Smooth muscle cell (in vitro differentiated cells): ENCODE results near the gene SOD3. TPM values are rescaled to one million over a fixed set of nuclear protein-coding genes. Genes with fewer than 3 reads are reported as not detected.

Experiments
- DNase-seq: peaks from one replicate; lab custom pipeline; 2025; ENCODE audit not compliant: unreplicated experiment; lab: John Stamatoyannopoulos, UW
- H2AFZ ChIP-seq: fragments of 200-600 bp; sonication (generic); 2 replicates; pipeline ENCODE4 v1.6.0; 2016; ENCODE audit warnings: antibody characterized with exemption, low read depth, mild to moderate bottlenecking
- H3F3A ChIP-seq: fragments of 200-600 bp; sonication (generic); 2 replicates; pipeline ENCODE4 v1.6.0; 2017; ENCODE audit warnings: antibody characterized with exemption, low read depth
- H3K27ac ChIP-seq: fragments of 200-600 bp; sonication (generic); 2 replicates; pipeline ENCODE4 v1.5.1; 2016; ENCODE audit warnings: low read depth, mild to moderate bottlenecking
- H3K27me3 ChIP-seq: fragments of 200-600 bp; sonication (generic); 2 replicates; pipeline ENCODE4 v1.6.1; 2016; ENCODE audit warnings: low read depth, mild to moderate bottlenecking
- H3K36me3 ChIP-seq: fragments of 200-600 bp; sonication (generic); 2 replicates; pipeline ENCODE4 v1.5.1; 2016; ENCODE audit warnings: low read depth
- H3K4me1 ChIP-seq: fragments of 200-600 bp; sonication (generic); 2 replicates; pipeline ENCODE4 v1.5.1; 2016; ENCODE audit warnings: low read depth
- H3K4me2 ChIP-seq: fragments of 200-600 bp; sonication (generic); 2 replicates; pipeline ENCODE4 v1.6.0; 2016; ENCODE audit warnings: mild to moderate bottlenecking
- H3K4me3 ChIP-seq: fragments of 200-600 bp; sonication (generic); 2 replicates; pipeline ENCODE4 v1.5.1; 2016; ENCODE audit warnings: mild to moderate bottlenecking
- H3K79me2 ChIP-seq: fragments of 200-600 bp; sonication (generic); 2 replicates; pipeline ENCODE4 v1.6.0; 2016; ENCODE audit warnings: low read depth, mild to moderate bottlenecking
- H3K9ac ChIP-seq: fragments of 200-600 bp; sonication (generic); 2 replicates; pipeline ENCODE4 v1.6.0; 2016; ENCODE audit warnings: low read depth
- H3K9me3 ChIP-seq: fragments of 200-600 bp; sonication (generic); replicated peaks from 2 replicates; pipeline ENCODE4 v1.5.1; 2016; ENCODE audit warnings: low read depth
- H4K20me1 ChIP-seq: fragments of 200-600 bp; sonication (generic); 2 replicates; pipeline ENCODE4 v1.6.0; 2016; ENCODE audit warnings: low read depth
- whole genome bisulfite sequencing: methylation state at CpG from one replicate; pipeline ENCODE4 v1.1.7; 2016; ENCODE audit warnings: low lambda C conversion rate; 5-methylcytosine and 5-hydroxymethylcytosine counted together
- polyA plus RNA-seq: library from polyadenylated mRNA; unstranded; fragments of >200 nt; fragmentation: Nextera tagmentation; extraction: Ambion mirVana; gene quantifications from 2 replicates; pipeline ENCODE4 v1.2.1, GENCODE V29; 2016
- total RNA-seq: library from RNA; depleted of rRNA; stranded (reverse); fragments of >200 nt; gene quantifications from 2 replicates; pipeline ENCODE4 v1.2.3, GENCODE V29; 2014
- TF ChIP-seq, protein P1 (sequence below): fragments of 200-600 bp; sonication (generic); IDR thresholded peaks from 2 replicates; pipeline ENCODE4 v1.5.1; 2017; ENCODE audit warnings: borderline replicate concordance, mild to moderate bottlenecking, antibody characterized with exemption; ENCODE audit not compliant: insufficient read depth, poor library complexity, severe bottlenecking

The SOD3 gene
- total and polyA plus RNA-seq, 2 experiments from 2014 or later: 24.4 to 71.9 TPM

DNA sequence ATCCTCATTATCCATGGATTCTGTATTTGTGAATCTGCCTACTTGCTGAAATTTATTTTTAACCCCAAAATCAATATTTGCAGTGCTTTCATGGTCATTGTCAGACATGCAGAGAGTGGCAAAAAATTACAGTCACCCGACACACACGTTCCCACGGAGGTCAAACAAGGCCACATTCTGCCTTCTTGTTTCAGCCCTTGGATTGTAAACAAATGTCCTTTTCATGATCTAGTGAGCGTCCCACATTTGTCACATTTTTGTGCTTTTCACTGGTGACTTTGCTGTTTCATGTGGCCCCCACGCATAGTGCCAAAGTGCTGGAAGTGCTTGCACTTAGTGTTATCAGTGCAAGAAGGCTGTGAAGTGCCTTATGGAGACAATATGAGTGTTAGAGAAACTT is 45.0 kb downstream of the SOD3 start:
- Histone ChIP-seq H3K27ac (no peak overlapping the region), H3K9ac (no peak overlapping the region), H3K79me2 (no peaks in the 10 kb centered on the region), H3F3A (no peaks in the 10 kb centered on the region), H3K9me3 (no peaks in the 10 kb centered on the region), H3K4me2 (no peak overlapping the region), H2AFZ (no peak overlapping the region), H3K27me3 (no peaks in the 10 kb centered on the region), H4K20me1 (no peaks in the 10 kb centered on the region), H3K4me3 (no peak overlapping the region), H3K36me3 (no peaks in the 10 kb centered on the region), H3K4me1 (no peaks in the 10 kb centered on the region)
- DNase-seq: no peak
- TF ChIP-seq, protein P1, sequence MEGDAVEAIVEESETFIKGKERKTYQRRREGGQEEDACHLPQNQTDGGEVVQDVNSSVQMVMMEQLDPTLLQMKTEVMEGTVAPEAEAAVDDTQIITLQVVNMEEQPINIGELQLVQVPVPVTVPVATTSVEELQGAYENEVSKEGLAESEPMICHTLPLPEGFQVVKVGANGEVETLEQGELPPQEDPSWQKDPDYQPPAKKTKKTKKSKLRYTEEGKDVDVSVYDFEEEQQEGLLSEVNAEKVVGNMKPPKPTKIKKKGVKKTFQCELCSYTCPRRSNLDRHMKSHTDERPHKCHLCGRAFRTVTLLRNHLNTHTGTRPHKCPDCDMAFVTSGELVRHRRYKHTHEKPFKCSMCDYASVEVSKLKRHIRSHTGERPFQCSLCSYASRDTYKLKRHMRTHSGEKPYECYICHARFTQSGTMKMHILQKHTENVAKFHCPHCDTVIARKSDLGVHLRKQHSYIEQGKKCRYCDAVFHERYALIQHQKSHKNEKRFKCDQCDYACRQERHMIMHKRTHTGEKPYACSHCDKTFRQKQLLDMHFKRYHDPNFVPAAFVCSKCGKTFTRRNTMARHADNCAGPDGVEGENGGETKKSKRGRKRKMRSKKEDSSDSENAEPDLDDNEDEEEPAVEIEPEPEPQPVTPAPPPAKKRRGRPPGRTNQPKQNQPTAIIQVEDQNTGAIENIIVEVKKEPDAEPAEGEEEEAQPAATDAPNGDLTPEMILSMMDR: no peak
- 86% methylated on average over 5 of the region's 5 CpGs for WGBS

DNA sequence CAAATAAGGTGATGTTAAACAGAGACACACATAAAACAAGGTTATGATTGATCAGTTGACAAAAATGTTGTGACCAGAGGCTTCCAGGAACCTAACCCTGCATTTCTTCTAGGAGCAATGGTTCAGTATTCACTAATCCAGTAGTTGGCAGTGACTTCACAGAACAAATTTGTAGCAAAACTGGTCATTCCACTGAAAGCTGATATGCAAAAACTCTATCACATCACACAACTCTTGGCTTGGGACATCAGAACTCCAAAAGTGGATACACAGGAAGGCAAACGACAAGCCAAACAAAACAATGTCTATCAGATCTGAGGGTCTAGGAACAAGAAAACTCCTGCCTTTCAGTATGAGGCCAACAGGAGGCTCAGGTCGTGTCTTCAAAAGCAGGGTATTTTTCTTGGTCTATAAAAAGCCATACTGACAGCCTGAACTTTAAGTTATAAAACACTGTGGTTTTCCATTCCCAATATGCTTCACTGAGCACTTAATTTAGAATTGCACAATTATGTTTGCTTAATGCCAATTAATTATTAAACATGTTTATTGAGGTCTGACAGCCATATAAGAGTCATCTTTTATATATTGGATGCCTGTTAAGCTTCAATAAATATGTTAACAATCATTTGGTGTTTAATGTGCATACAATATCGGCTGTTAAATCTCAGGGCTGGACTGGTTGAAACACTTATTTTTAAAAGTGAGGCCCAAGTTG is 45.6 kb downstream of the SOD3 start:
- DNase-seq: no peak
- WGBS: 90% methylated on average over 3 of the region's 3 CpGs
- H3K36me3 ChIP-seq: no peaks in the 10 kb centered on the region

DNA sequence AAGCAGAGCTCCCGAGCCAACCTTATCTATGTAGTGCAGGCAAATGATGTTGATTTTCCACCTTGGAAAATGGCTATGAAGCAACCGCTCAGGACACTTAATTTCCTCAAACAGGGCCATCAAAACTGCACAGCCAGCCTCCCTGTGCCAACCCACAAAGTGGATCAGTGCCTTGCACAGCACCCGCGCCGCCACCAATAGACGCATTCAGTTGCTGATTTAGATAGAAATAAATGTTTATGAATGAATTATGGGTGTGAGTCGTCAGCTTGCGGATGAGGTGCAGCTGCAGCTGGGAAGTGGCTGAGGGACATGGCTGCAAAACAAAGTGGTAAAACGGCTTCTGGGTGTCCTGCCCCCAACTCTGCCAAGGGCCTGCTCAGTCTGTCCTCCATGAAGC is 47.0 kb downstream of the SOD3 start:
- H2AFZ ChIP-seq: no peak overlapping the region
- H3K27me3 ChIP-seq: no peaks in the 10 kb centered on the region
- H3F3A ChIP-seq: no peaks in the 10 kb centered on the region
- WGBS: 92% methylated on average over 9 of the region's 9 CpGs
- H3K9ac ChIP-seq: no peak overlapping the region
- no peaks in the 10 kb centered on the region for H3K9me3 ChIP-seq
- no peak overlapping the region for H3K27ac ChIP-seq
- DNase-seq: no peak
- H3K36me3 ChIP-seq: no peaks in the 10 kb centered on the region
- H4K20me1 ChIP-seq: no peaks in the 10 kb centered on the region
- no peaks in the 10 kb centered on the region for H3K4me1 ChIP-seq
- TF ChIP-seq, protein P1: no peak
- H3K4me2 ChIP-seq: no peak overlapping the region
- H3K4me3 ChIP-seq: no peak overlapping the region
- H3K79me2 ChIP-seq: no peaks in the 10 kb centered on the region

More for the DNA sequence above, 45.6 kb downstream of the SOD3 start:
- Histone ChIP-seq H3K79me2 (no peaks in the 10 kb centered on the region), H3F3A (no peaks in the 10 kb centered on the region), H4K20me1 (no peaks in the 10 kb centered on the region), H2AFZ (no peak overlapping the region), H3K9me3 (no peaks in the 10 kb centered on the region), H3K27me3 (no peaks in the 10 kb centered on the region), H3K4me3 (no peak overlapping the region), H3K27ac (no peak overlapping the region), H3K4me1 (no peaks in the 10 kb centered on the region), H3K4me2 (no peak overlapping the region), H3K9ac (no peak overlapping the region)
- TF ChIP-seq, protein P1: no peak

DNA sequence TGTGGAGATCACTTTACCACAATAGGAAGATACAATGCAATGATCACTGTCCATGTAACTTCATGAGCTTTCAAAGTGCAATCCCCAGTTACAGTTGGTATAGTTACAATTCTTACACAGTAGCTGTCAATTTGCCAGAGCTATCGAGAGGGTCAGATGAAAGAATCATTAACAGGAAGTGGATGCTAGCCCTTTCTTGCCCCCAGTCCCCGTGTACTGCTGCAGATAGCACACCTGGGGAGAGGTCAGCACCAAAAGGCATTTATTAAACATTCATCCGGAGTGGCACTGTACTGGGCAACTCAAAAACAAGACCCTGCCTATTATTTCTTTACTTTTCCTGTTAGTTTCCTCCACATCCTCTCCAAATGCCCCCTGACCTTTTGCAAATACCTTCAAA is 47.7 kb downstream of the SOD3 start:
- H3K27me3 ChIP-seq: no peaks in the 10 kb centered on the region
- H3K9ac ChIP-seq: no peak overlapping the region
- DNase-seq: no peak
- H3K27ac ChIP-seq: no peak overlapping the region
- no peaks in the 10 kb centered on the region for H3K36me3 ChIP-seq
- no peaks in the 10 kb centered on the region for H3K4me1 ChIP-seq
- H4K20me1 ChIP-seq: no peaks in the 10 kb centered on the region
- H3K79me2 ChIP-seq: no peaks in the 10 kb centered on the region
- H3F3A ChIP-seq: no peaks in the 10 kb centered on the region
- TF ChIP-seq, protein P1: no peak
- no peak overlapping the region for H3K4me2 ChIP-seq
- H2AFZ ChIP-seq: no peak overlapping the region
- WGBS: 94% methylated on average over 3 of the region's 3 CpGs
- no peaks in the 10 kb centered on the region for H3K9me3 ChIP-seq
- H3K4me3 ChIP-seq: no peak overlapping the region
